ENCODE results near the gene ALMS1.

DNA sequence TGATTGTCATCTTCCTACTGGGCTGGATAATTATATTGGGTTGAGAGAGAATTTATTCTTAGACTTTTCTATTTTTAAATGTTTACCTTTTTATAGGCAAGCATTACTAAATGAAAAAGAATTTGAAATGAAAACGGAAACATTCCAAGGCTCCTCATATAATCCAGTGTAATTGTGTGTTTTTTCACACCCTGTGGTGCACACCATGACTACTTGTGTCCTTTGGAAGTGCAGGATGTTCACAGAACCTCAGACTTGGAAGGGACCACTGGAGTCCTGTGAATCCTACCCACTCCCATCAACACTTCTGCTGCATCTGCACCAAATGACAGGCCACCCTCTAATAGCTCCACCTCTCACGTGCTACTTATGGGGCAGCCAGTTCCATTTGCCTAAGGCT lies 208.6 kb downstream of the ALMS1 start:
- TF ChIP-seq, protein P1, sequence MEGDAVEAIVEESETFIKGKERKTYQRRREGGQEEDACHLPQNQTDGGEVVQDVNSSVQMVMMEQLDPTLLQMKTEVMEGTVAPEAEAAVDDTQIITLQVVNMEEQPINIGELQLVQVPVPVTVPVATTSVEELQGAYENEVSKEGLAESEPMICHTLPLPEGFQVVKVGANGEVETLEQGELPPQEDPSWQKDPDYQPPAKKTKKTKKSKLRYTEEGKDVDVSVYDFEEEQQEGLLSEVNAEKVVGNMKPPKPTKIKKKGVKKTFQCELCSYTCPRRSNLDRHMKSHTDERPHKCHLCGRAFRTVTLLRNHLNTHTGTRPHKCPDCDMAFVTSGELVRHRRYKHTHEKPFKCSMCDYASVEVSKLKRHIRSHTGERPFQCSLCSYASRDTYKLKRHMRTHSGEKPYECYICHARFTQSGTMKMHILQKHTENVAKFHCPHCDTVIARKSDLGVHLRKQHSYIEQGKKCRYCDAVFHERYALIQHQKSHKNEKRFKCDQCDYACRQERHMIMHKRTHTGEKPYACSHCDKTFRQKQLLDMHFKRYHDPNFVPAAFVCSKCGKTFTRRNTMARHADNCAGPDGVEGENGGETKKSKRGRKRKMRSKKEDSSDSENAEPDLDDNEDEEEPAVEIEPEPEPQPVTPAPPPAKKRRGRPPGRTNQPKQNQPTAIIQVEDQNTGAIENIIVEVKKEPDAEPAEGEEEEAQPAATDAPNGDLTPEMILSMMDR (conservative IDR thresholded peaks at IDR 0.05; ENCODE audit: low read length): no peak
- no peak for TF ChIP-seq EZH2phosphoT487 (IDR thresholded peaks at IDR 0.05; ENCODE audit: borderline replicate concordance, low read depth, low read length)
